Measurements from ENCODE around the gene NFS1.

GRCh38 chr20:35637276-35637675 lies 61.9 kb downstream of the NFS1 start:
- TF ChIP-seq, protein P1, sequence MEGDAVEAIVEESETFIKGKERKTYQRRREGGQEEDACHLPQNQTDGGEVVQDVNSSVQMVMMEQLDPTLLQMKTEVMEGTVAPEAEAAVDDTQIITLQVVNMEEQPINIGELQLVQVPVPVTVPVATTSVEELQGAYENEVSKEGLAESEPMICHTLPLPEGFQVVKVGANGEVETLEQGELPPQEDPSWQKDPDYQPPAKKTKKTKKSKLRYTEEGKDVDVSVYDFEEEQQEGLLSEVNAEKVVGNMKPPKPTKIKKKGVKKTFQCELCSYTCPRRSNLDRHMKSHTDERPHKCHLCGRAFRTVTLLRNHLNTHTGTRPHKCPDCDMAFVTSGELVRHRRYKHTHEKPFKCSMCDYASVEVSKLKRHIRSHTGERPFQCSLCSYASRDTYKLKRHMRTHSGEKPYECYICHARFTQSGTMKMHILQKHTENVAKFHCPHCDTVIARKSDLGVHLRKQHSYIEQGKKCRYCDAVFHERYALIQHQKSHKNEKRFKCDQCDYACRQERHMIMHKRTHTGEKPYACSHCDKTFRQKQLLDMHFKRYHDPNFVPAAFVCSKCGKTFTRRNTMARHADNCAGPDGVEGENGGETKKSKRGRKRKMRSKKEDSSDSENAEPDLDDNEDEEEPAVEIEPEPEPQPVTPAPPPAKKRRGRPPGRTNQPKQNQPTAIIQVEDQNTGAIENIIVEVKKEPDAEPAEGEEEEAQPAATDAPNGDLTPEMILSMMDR (IDR thresholded peaks at IDR 0.05; ENCODE audit: low read length), result no peak
- TF ChIP-seq EZH2 (IDR thresholded peaks at IDR 0.05; ENCODE audit: borderline replicate concordance, low read length), result no peak
